Bronchial epithelial cell (primary cell): ENCODE results near the gene SLC6A7. TPM values are rescaled to one million over a fixed set of nuclear protein-coding genes. Genes with fewer than 3 reads are reported as not detected.

ENCODE experiments used
- DNase-seq: peaks from one replicate; pipeline ENCODE4 v3.0.0-alpha.2; 2010; ENCODE audit warnings: low read depth
- FAIRE-seq: peaks from 2 replicates; lab custom pipeline; 2011; peaks lifted over from hg19 to GRCh38; lab: Jason Lieb, UNC
- H3K27me3 ChIP-seq: 2 replicates; pipeline ENCODE4 v1.5.1; 2011; ENCODE audit warnings: low read length; ENCODE audit not compliant: control insufficient read depth, insufficient read depth
- H3K36me3 ChIP-seq: 2 replicates; pipeline ENCODE4 v1.5.1; 2011; ENCODE audit warnings: low read length; ENCODE audit not compliant: control insufficient read depth, insufficient read depth
- H3K4me3 ChIP-seq: 2 replicates; pipeline ENCODE4 v1.5.1; 2011; ENCODE audit warnings: mild to moderate bottlenecking, low read depth, low read length, control low read depth
- CTCF ChIP-seq: IDR thresholded peaks from 2 replicates; pipeline ENCODE4 v1.5.1; 2011; ENCODE audit warnings: mild to moderate bottlenecking, moderate library complexity, low read length, control low read depth, inconsistent platforms; ENCODE audit not compliant: insufficient read depth, severe bottlenecking
- total RNA-seq: library from RNA; depleted of rRNA; stranded (reverse); fragments of >200 nt; gene quantifications from 2 replicates; pipeline ENCODE4 v1.2.1, GENCODE V29; 2014

Gene SLC6A7
- total RNA-seq, 1 donor from 2014 or later: not detected

GRCh38 chr5:150217873-150218692, 28.2 kb downstream of the SLC6A7 start:
- Histone ChIP-seq H3K4me3 (no peak overlapping the region), H3K27me3 (peaks cover 3% of the 10 kb centered on the region), H3K36me3 (no peaks in the 10 kb centered on the region)
- DNase-seq: peak; percentile 67
- TF ChIP-seq CTCF: peak; percentile 86
- FAIRE-seq: peak; percentile 28

GRCh38 chr5:150218693-150219035, 28.8 kb downstream of the SLC6A7 start:
- no peak overlapping the region for H3K4me3 ChIP-seq
- TF ChIP-seq CTCF: no peak
- H3K27me3 ChIP-seq: peaks cover 3% of the 10 kb centered on the region
- DNase-seq: no peak
- no peak for FAIRE-seq
- H3K36me3 ChIP-seq: no peaks in the 10 kb centered on the region

GRCh38 chr5:150219142-150219541, 29.3 kb downstream of the SLC6A7 start:
- peaks cover 3% of the 10 kb centered on the region for H3K27me3 ChIP-seq
- no peak for DNase-seq
- FAIRE-seq: no peak
- no peak overlapping the region for H3K4me3 ChIP-seq
- no peak for TF ChIP-seq CTCF
- H3K36me3 ChIP-seq: no peaks in the 10 kb centered on the region

DNA sequence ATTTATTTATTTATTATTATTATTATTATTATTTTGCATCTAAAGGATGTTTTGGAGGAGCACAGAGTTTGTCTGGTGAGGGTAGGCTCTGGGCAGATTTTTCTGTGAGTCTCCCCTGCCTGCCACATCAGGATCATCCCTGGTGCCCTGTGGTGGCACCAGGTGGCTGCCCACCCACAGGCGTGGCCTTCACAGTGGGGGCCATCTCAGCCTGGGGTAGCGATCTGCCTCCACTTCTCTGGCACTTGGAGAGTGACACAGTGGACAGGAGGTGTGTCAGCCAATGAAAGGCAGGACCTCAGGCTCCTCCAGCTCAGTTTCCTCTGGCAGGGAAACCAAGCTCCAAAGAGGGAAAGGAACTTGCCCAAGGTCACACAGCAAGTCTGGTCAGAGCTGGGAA, 30.0 kb downstream of the SLC6A7 start:
- FAIRE-seq (no peak), DNase-seq (no peak)
- TF ChIP-seq CTCF: no peak
- Histone ChIP-seq H3K4me3 (no peak overlapping the region), H3K27me3 (peaks cover 3% of the 10 kb centered on the region), H3K36me3 (no peaks in the 10 kb centered on the region)

- no peak for TF ChIP-seq CTCF
- FAIRE-seq (no peak), DNase-seq (no peak)
- Histone ChIP-seq H3K4me3 (no peak overlapping the region), H3K27me3 (peaks cover 3% of the 10 kb centered on the region), H3K36me3 (no peaks in the 10 kb centered on the region)
Measured at GRCh38 chr5:150221471-150221870, 31.6 kb downstream of the SLC6A7 start.

GRCh38 chr5:150222906-150223305, 33.0 kb downstream of the SLC6A7 start:
- Histone ChIP-seq H3K36me3 (no peaks in the 10 kb centered on the region), H3K27me3 (no peaks in the 10 kb centered on the region), H3K4me3 (no peak overlapping the region)
- no peak for TF ChIP-seq CTCF
- DNase-seq (no peak), FAIRE-seq (no peak)
